DND-41 (cell line): ENCODE measurements around the gene MACROD2.

ENCODE experiments used
- ATAC-seq: fragments of 200-7000 bp; cut with Tn5 transposase; 3 replicates; pipeline ENCODE4 v1.9.1; 2021; ENCODE audit warnings: low read depth; ENCODE audit not compliant: insufficient read depth
- DNase-seq: peaks from one replicate; pipeline ENCODE4 v3.0.0-alpha.2; 2020
- H2AFZ ChIP-seq: 2 replicates; pipeline ENCODE4 v1.6.0; 2012; ENCODE audit warnings: low read depth, low read length
- H3K27ac ChIP-seq: 2 replicates; pipeline ENCODE4 v1.5.1; 2012; ENCODE audit warnings: low read length, inconsistent platforms
- H3K27me3 ChIP-seq: fragments of 200-600 bp; sonication (generic); 2 replicates; pipeline ENCODE4 v1.6.0; 2012; ENCODE audit warnings: low read length, mild to moderate bottlenecking, inconsistent platforms; ENCODE audit not compliant: insufficient read depth, poor library complexity
- H3K36me3 ChIP-seq: 2 replicates; pipeline ENCODE4 v1.5.1; 2012; ENCODE audit warnings: low read length, inconsistent platforms; ENCODE audit not compliant: insufficient read depth
- H3K4me1 ChIP-seq: 2 replicates; pipeline ENCODE4 v1.5.1; 2012; ENCODE audit warnings: mild to moderate bottlenecking, low read length; ENCODE audit not compliant: insufficient read depth
- H3K4me2 ChIP-seq: 2 replicates; pipeline ENCODE4 v1.6.0; 2012; ENCODE audit warnings: mild to moderate bottlenecking, moderate library complexity, low read length, inconsistent platforms; ENCODE audit not compliant: insufficient read depth
- H3K4me3 ChIP-seq, 2 experiments: fragments of 200-600 bp in 1 of 2; shearing (Covaris generic) in 1 of 2; 2 replicates each; pipeline ENCODE4 v1.5.1; 2012 to 2016; ENCODE audit warnings: inconsistent platforms in 2 of 2, low read length in 2 of 2, mild to moderate bottlenecking in 2 of 2, low read depth in 1 of 2, moderate library complexity in 1 of 2
- H3K79me2 ChIP-seq: 2 replicates; pipeline ENCODE4 v1.6.0; 2012; ENCODE audit warnings: low read length, inconsistent platforms; ENCODE audit not compliant: insufficient read depth
- H3K9ac ChIP-seq: 2 replicates; pipeline ENCODE4 v1.6.0; 2012; ENCODE audit warnings: low read depth, mild to moderate bottlenecking, inconsistent platforms, low read length, moderate library complexity
- H3K9me3 ChIP-seq: 2 replicates; pipeline ENCODE4 v1.5.1; 2012; ENCODE audit warnings: low read length, moderate library complexity, mild to moderate bottlenecking, inconsistent platforms; ENCODE audit not compliant: insufficient read depth, severe bottlenecking
- H4K20me1 ChIP-seq: 2 replicates; pipeline ENCODE4 v1.6.0; 2012; ENCODE audit warnings: low read length; ENCODE audit not compliant: insufficient read depth
- CTCF ChIP-seq: IDR thresholded peaks from 2 replicates; pipeline ENCODE4 v1.5.1; 2012; ENCODE audit warnings: borderline replicate concordance, low read length, moderate library complexity, mild to moderate bottlenecking; ENCODE audit not compliant: poor library complexity, severe bottlenecking; ENCODE audit errors: extremely low read depth
- EZH2 ChIP-seq: IDR thresholded peaks from 3 replicates; pipeline ENCODE4 v1.6.1; 2012; ENCODE audit warnings: borderline replicate concordance, low read depth, mild to moderate bottlenecking, moderate library complexity, low read length, inconsistent platforms; ENCODE audit not compliant: severe bottlenecking

Gene MACROD2

DNA sequence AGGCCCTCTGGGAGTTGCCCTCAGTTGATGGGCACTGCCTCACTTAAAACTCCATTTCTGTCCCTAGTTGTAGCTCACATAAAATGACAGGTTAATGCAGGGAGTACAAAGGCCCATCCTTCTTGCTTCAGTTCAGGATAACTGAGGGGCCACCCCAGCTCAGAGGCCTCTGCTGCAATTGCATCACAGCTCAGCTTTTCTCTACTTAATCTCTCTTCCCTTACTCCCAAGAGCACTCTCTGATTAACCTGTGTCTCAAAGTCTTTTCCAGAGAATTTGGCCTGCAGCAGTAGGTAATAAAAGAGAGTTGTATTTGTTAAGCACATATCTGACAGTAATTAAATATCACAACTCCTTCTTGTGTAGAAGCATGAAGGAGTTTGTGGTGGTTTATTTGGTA is 383.0 kb downstream of the MACROD2 start:
- H3K79me2 ChIP-seq, result no peaks in the 10 kb centered on the region
- no peak overlapping the region for H2AFZ ChIP-seq
- H3K4me1 ChIP-seq, result no peaks in the 10 kb centered on the region
- TF ChIP-seq EZH2 (no peak), CTCF (no peak)
- peaks cover 4% of the 10 kb centered on the region for H3K27me3 ChIP-seq
- H3K27ac ChIP-seq, result no peak overlapping the region
- H4K20me1 ChIP-seq, result 0 out of 2 replicates have a peak, but pooled peaks cover 2% of the 10 kb centered on the region
- H3K36me3 ChIP-seq, result no peaks in the 10 kb centered on the region
- DNase-seq, result no peak
- H3K4me3 ChIP-seq, result no peak overlapping the region
- no peak overlapping the region for H3K9ac ChIP-seq
- no peak overlapping the region for H3K4me2 ChIP-seq
- H3K9me3 ChIP-seq, result no peaks in the 10 kb centered on the region
- ATAC-seq, result no peak

GRCh38 chr20:14383335-14383734 is 388.0 kb downstream of the MACROD2 start:
- Histone ChIP-seq H3K79me2 (no peaks in the 10 kb centered on the region), H3K4me1 (no peaks in the 10 kb centered on the region), H3K36me3 (no peaks in the 10 kb centered on the region), H3K27me3 (peaks cover 2% of the 10 kb centered on the region), H2AFZ (no peak overlapping the region), H3K4me3 (no peak overlapping the region), H3K9me3 (peaks cover 4% of the 10 kb centered on the region), H3K4me2 (no peak overlapping the region), H3K27ac (no peak overlapping the region), H4K20me1 (no peaks in the 10 kb centered on the region), H3K9ac (no peak overlapping the region)
- DNase-seq, result no peak
- ATAC-seq, result no peak
- TF ChIP-seq CTCF (no peak), EZH2 (no peak)

DNA sequence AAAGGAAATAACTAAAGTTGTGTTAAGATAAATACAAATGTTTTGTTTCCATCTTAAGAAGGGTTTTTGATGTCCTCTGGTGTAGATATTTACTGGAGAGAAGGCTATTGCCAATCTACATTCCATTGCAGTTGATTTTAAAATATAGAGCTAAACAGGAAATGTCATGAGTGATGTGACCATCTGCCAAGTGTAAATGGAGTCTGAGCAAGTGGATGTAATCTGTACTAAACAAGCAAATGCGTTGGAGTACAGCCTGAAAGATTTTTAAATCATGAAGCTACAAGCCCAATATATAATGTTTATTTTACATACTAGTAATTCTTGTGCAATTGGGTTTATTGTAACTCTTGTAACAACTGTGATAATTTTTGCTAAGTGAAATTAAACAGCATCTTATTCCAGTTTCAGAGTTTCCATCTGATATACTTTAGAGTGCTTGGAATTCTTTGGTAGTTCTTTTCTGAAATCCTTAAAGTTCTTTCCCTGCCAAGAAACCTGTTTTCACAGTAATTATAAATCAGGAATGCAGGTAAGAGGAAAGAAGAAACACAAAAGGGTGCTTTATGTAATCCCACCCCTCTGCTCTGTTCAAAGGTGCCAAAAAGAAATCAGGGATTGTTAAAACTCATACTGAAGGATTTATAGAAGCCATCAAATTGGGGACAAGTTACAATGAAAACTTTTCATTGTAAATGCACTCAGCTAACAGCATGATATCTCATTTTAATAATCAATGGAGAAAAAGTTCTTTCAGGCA is 389.3 kb downstream of the MACROD2 start:
- Histone ChIP-seq H3K79me2 (no peaks in the 10 kb centered on the region), H3K4me3 (no peak overlapping the region), H3K4me1 (no peaks in the 10 kb centered on the region), H2AFZ (no peak overlapping the region), H4K20me1 (no peaks in the 10 kb centered on the region), H3K27ac (no peak overlapping the region), H3K36me3 (no peaks in the 10 kb centered on the region), H3K27me3 (peaks cover 2% of the 10 kb centered on the region), H3K4me2 (no peak overlapping the region), H3K9ac (no peak overlapping the region), H3K9me3 (peaks cover 4% of the 10 kb centered on the region)
- no peak for TF ChIP-seq EZH2
- no peak for TF ChIP-seq CTCF
- no peak for DNase-seq
- ATAC-seq, result no peak
